Neuronal stem cell (in vitro differentiated cells): ENCODE measurements around the gene GALNT17.

ENCODE experiments used
- DNase-seq: peaks from one replicate; pipeline ENCODE4 v3.0.0-alpha.2; 2013; ENCODE audit warnings: low spot score
- H2AFZ ChIP-seq: one replicate; pipeline ENCODE4 v1.6.1; 2013; ENCODE audit warnings: mild to moderate bottlenecking, low read length, inconsistent platforms
- H2AK5ac ChIP-seq: 2 replicates; pipeline ENCODE4 v1.6.1; 2013; ENCODE audit warnings: low read depth, mild to moderate bottlenecking, inconsistent platforms, low read length, moderate library complexity, mixed read lengths
- H2BK120ac ChIP-seq: 2 replicates; pipeline ENCODE4 v1.6.1; 2013; ENCODE audit warnings: low read depth, mild to moderate bottlenecking, inconsistent platforms, low read length, moderate library complexity, mixed read lengths
- H2BK12ac ChIP-seq: one replicate; pipeline ENCODE4 v1.6.1; 2013; ENCODE audit warnings: low read length, inconsistent platforms
- H2BK15ac ChIP-seq: 2 replicates; pipeline ENCODE4 v1.6.1; 2013; ENCODE audit warnings: mild to moderate bottlenecking, low read length, inconsistent platforms, mixed read lengths
- H2BK5ac ChIP-seq: one replicate; pipeline ENCODE4 v1.6.1; 2013; ENCODE audit warnings: inconsistent platforms, mild to moderate bottlenecking, low read length, moderate library complexity
- H3K14ac ChIP-seq: one replicate; pipeline ENCODE4 v1.6.1; 2013; ENCODE audit warnings: low read length, inconsistent platforms
- H3K18ac ChIP-seq: 2 replicates; pipeline ENCODE4 v1.6.1; 2013; ENCODE audit warnings: low read length, inconsistent platforms
- H3K23ac ChIP-seq: 2 replicates; pipeline ENCODE4 v1.6.1; 2013; ENCODE audit warnings: low read depth, mild to moderate bottlenecking, mixed read lengths, low read length, inconsistent platforms; ENCODE audit not compliant: poor library complexity
- H3K27ac ChIP-seq: replicated peaks from 3 replicates; pipeline ENCODE4 v1.5.1; 2013; ENCODE audit warnings: low read length, inconsistent platforms
- H3K27me3 ChIP-seq, 3 experiments: 2 replicates each; pipeline ENCODE4 v1.6.1; 2013; ENCODE audit warnings: low read length in 3 of 3, mild to moderate bottlenecking in 2 of 3, inconsistent platforms in 1 of 3, low read depth in 1 of 3, mixed read lengths in 1 of 3, moderate library complexity in 1 of 3; ENCODE audit not compliant: control insufficient read depth in 3 of 3, insufficient read depth in 3 of 3
- H3K36me3 ChIP-seq, 2 donors: replicated peaks in 1 of 2; 2 replicates each; pipeline ENCODE4 v1.6.1; 2013; ENCODE audit warnings: low read length in 2 of 2; ENCODE audit not compliant: control insufficient read depth in 2 of 2, insufficient read depth in 2 of 2
- H3K4ac ChIP-seq: 2 replicates; pipeline ENCODE4 v1.6.1; 2013; ENCODE audit warnings: inconsistent platforms, mild to moderate bottlenecking, low read length, moderate library complexity
- H3K4me1 ChIP-seq, 2 donors: 1 replicate in 1 of 2; 2 replicates in 1 of 2; pipeline ENCODE4 v1.6.1; 2013; ENCODE audit warnings: low read length in 2 of 2, low read depth in 1 of 2; ENCODE audit not compliant: control insufficient read depth in 2 of 2, insufficient read depth in 1 of 2
- H3K4me2 ChIP-seq: one replicate; pipeline ENCODE4 v1.6.1; 2013; ENCODE audit warnings: mild to moderate bottlenecking, low read length, inconsistent platforms; ENCODE audit not compliant: insufficient read depth, poor library complexity, severe bottlenecking
- H3K4me3 ChIP-seq, 2 donors: 2 replicates each; pipeline ENCODE4 v1.5.1; 2013; ENCODE audit warnings: low read length in 2 of 2, mild to moderate bottlenecking in 2 of 2, inconsistent platforms in 1 of 2, moderate library complexity in 1 of 2
- H3K79me1 ChIP-seq: one replicate; pipeline ENCODE4 v1.6.1; 2013; ENCODE audit warnings: low read depth, mild to moderate bottlenecking, inconsistent platforms, low read length, moderate library complexity
- H3K9ac ChIP-seq: one replicate; pipeline ENCODE4 v1.6.1; 2013; ENCODE audit warnings: mild to moderate bottlenecking, low read depth, low read length, inconsistent platforms; ENCODE audit not compliant: poor library complexity
- H3K9me3 ChIP-seq, 2 donors: replicated peaks in 1 of 2; 2 replicates each; pipeline versions ENCODE3 to v1.6.1; 2013; ENCODE audit warnings: low read length in 2 of 2, mild to moderate bottlenecking in 2 of 2, inconsistent platforms in 1 of 2, low read depth in 1 of 2, mixed read lengths in 1 of 2, moderate library complexity in 1 of 2; ENCODE audit not compliant: control insufficient read depth in 2 of 2, insufficient read depth in 1 of 2
- H4K8ac ChIP-seq: one replicate; pipeline ENCODE4 v1.6.1; 2013; ENCODE audit warnings: low read depth, mild to moderate bottlenecking, inconsistent platforms, low read length, moderate library complexity
- H4K91ac ChIP-seq: one replicate; pipeline ENCODE4 v1.6.1; 2013; ENCODE audit warnings: low read length, low read depth, mild to moderate bottlenecking, inconsistent platforms; ENCODE audit not compliant: poor library complexity
- WGBS, 2 donors: extraction: QIAGEN DNeasy Blood & Tissue Kit; methylation state at CpG; one replicate each; pipeline ENCODE4 v1.1.7; 2013; ENCODE audit warnings: missing lambda C conversion rate in 2 of 2, mixed read lengths in 1 of 2; ENCODE audit not compliant: insufficient read length in 2 of 2, insufficient replicate concordance in 1 of 2; ENCODE audit errors: extremely low coverage in 2 of 2; 5-methylcytosine and 5-hydroxymethylcytosine counted together

GALNT17 gene

DNA sequence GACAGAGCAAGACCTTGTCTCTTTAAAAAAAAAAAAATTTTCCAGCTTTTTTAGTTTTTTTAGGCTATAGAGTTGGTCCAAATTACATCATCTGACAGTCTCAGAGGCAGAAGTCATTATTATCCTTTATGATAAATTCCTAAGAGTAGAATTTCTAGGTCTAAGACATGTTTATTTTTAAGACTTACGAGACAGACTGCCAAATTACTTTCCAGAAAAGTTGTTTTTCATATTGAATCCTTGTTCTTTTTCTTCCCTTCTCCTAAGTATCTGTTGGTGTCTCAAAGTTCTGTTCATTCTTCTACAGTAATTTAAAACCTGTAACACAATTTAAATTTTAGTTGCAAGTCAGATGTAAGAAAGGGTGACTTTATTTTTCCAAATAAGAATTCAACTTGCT, 421.4 kb downstream of the GALNT17 start:
- Histone ChIP-seq H4K91ac (no peak overlapping the region), H3K36me3 (no peaks in the 10 kb centered on the region), H3K9ac (no peak overlapping the region), H3K4ac (no peak overlapping the region), H2BK120ac (no peak overlapping the region), H3K4me3 (no peak overlapping the region), H2BK12ac (no peak overlapping the region), H3K9me3 (peaks cover 0 to 10% of the 10 kb centered on the region in 2 donors), H3K27me3 (no peaks in the 10 kb centered on the region), H3K27ac (no peak overlapping the region), H4K8ac (no peak overlapping the region), H2BK5ac (no peak overlapping the region), H2AFZ (no peak overlapping the region), H3K79me1 (no peaks in the 10 kb centered on the region), H2AK5ac (no peak overlapping the region), H3K4me1 (peaks cover 0 to 2% of the 10 kb centered on the region in 2 donors), H3K4me2 (no peak overlapping the region), H2BK15ac (no peak overlapping the region), H3K23ac (no peak overlapping the region), H3K14ac (no peak overlapping the region), H3K18ac (no peak overlapping the region)
- no peak for DNase-seq
- no CpG with 5 or more reads among the region's 1 CpG for WGBS, 2 donors

DNA sequence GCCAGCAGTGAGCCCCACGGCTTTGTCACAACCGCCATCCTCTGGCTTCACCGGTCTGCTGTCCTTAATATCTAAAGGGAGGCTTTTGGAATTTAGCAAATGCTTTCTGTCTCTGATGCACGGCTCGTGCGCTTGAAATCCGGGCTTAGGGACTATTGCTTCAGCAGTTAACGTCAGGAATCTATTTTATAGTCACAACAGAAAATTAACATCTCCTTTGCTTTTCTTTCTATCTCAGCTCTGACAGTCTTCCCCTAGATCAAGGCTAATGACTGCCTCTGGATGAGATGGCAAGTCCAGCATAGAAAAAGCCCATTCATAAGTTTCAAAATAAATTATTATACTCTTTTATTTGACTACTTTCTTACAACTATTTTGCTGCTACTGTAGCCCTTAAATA, 423.8 kb downstream of the GALNT17 start:
- Histone ChIP-seq H2AFZ (no peak overlapping the region), H3K18ac (no peak overlapping the region), H4K8ac (no peak overlapping the region), H2AK5ac (no peak overlapping the region), H3K27ac (no peak overlapping the region), H3K9ac (no peak overlapping the region), H3K14ac (no peak overlapping the region), H2BK5ac (no peak overlapping the region), H2BK12ac (no peak overlapping the region), H3K4me1 (peaks cover 6 to 11% of the 10 kb centered on the region in 2 donors), H2BK15ac (no peak overlapping the region), H3K23ac (no peak overlapping the region), H4K91ac (no peak overlapping the region), H2BK120ac (no peak overlapping the region), H3K36me3 (no peaks in the 10 kb centered on the region), H3K4ac (no peak overlapping the region), H3K27me3 (no peaks in the 10 kb centered on the region), H3K4me2 (no peak overlapping the region), H3K79me1 (no peaks in the 10 kb centered on the region), H3K4me3 (no peak overlapping the region), H3K9me3 (peaks cover 0 to 9% of the 10 kb centered on the region in 2 donors)
- DNase-seq, result no peak
- no CpG with 5 or more reads among the region's 8 CpGs for WGBS, 2 donors

DNA sequence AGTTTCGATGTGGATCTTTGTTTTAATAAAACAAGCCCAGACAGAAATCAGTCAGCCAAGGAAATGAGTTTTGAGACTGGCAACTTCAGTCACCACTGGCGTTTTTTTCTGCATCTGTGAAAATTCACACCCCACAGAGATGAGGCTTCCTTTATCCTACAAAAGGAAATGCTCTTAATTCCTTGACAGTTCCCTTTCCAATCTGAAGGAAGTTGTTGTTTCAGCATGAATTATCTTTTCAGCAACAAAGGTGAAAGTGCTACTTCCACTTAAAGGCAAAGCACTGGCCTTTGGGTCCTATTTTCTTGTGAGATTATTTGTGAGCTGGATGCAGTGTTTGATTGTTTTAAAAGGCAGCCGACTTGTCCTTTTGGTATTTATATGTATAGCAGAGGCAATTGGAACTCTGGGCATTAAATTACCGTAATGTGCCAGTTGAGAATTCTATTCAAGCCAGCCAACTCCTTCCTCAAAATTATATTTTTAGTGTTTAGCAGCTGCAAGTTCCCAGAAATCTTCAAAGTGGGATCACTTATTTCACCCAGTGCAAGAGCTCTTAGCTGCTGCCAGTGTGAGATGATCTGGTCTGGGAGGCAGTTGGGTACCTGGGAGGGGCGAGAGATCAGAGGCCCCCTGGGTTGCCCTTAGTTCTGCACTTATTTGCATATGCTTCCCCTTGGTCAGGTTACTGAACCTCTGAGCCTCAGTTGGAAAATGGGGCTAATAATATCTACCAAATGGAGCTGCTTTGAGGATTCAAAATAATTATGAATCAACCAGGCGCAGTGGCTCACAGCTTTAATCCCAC, 427.1 kb downstream of the GALNT17 start:
- H3K27me3 ChIP-seq, result no peaks in the 10 kb centered on the region
- H3K14ac ChIP-seq, result no peak overlapping the region
- no peaks in the 10 kb centered on the region for H3K9me3 ChIP-seq
- H4K91ac ChIP-seq, result no peak overlapping the region
- H3K36me3 ChIP-seq, result no peaks in the 10 kb centered on the region
- no peak overlapping the region for H3K9ac ChIP-seq
- no peak overlapping the region for H3K23ac ChIP-seq
- H4K8ac ChIP-seq, result no peak overlapping the region
- H2AK5ac ChIP-seq, result no peak overlapping the region
- no CpG with 5 or more reads among the region's 6 CpGs for WGBS, 2 donors
- H2BK120ac ChIP-seq, result no peak overlapping the region
- H3K4ac ChIP-seq, result no peak overlapping the region
- no peak overlapping the region for H3K18ac ChIP-seq
- no peak overlapping the region for H3K4me3 ChIP-seq
- no peak for DNase-seq
- H2BK12ac ChIP-seq, result no peak overlapping the region
- H3K79me1 ChIP-seq, result no peaks in the 10 kb centered on the region
- no peak overlapping the region for H2BK15ac ChIP-seq
- no peak overlapping the region for H3K27ac ChIP-seq
- H2BK5ac ChIP-seq, result no peak overlapping the region
- H2AFZ ChIP-seq, result peak overlapping the region; percentile 57
- peaks cover 6 to 11% of the 10 kb centered on the region in 2 donors for H3K4me1 ChIP-seq
- H3K4me2 ChIP-seq, result no peak overlapping the region

DNA sequence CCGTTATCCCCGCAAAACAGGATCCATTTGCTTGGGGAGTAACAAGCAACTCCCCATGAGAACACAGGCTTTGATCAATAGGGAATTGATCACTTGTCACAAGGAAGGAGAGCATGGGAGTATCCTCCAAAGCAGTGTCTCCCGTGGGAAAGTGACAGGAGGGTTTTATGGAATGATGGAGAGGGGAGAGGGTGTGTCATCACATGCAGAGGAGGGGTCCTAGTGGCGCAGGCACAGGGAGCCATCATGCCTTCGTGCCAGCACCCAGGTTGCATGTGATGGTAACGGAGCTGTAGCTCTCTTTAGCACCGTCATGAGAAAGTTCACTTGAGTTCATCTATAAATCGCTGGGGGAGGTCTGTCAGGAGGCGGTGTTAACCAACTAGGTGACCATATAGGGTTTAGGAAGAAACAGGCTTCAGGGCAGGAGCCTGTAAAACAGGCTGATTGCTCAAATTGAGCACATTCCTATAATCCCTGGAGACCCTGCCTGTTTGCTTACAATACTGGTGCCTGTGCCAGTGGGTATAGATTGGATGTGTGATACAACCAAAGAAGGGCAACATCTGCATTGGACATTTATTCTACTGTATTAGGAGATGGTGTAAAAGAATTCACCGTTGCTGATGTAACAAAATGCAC, 428.5 kb downstream of the GALNT17 start:
- Histone ChIP-seq H2AK5ac (no peak overlapping the region), H2BK5ac (no peak overlapping the region), H3K14ac (peak overlapping the region; percentile 63), H3K4me2 (no peak overlapping the region), H3K36me3 (no peaks in the 10 kb centered on the region), H3K4me1 (peaks cover 6 to 11% of the 10 kb centered on the region in 2 donors), H3K23ac (peak overlapping the region; percentile 73), H3K27ac (no peak overlapping the region), H4K8ac (no peak overlapping the region), H2BK12ac (no peak overlapping the region), H4K91ac (no peak overlapping the region), H3K27me3 (no peaks in the 10 kb centered on the region), H2BK120ac (no peak overlapping the region), H3K79me1 (no peaks in the 10 kb centered on the region), H2AFZ (no peak overlapping the region), H2BK15ac (no peak overlapping the region), H3K18ac (peak overlapping the region; percentile 5), H3K9ac (no peak overlapping the region), H3K9me3 (no peaks in the 10 kb centered on the region), H3K4ac (no peak overlapping the region), H3K4me3 (no peak overlapping the region)
- DNase-seq, result no peak
- WGBS, 2 donors, result no CpG with 5 or more reads among the region's 10 CpGs
